ENCODE results near the gene FAM53B.
"Not testable (repeated sequence)": the region's sequence is repeated elsewhere in the genome, so short reads cannot be mapped to it uniquely, and the experiment has no call there.

The FAM53B gene

GRCh38 chr10:124626759-124627380, 117.3 kb downstream of the FAM53B start:
- no peak for DNase-seq

DNA sequence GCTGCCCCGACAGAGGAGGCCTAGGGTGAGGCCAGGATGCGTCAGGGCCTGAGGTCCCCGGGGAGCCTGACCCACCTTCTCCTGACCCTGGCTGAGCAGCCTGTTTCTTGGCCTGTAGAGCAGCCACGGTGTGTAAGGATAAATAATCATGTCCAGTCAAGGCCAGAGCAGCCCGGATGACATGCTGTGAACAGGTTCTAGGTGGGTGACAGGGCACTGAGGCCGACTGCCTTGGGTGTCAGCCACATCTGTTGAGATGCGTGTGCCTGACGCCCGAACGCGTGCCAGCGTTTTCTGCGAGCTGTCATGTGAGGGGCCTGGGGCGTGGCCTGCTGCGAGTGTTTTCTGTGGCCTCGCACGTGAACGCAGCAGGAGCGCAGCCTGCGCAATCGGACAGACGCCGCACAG, 118.3 kb downstream of the FAM53B start:
- no peak for DNase-seq

GRCh38 chr10:124624895-124625294, 119.3 kb downstream of the FAM53B start:
- DNase-seq = no peak

GRCh38 chr10:124624466-124624865, 119.7 kb downstream of the FAM53B start:
- DNase-seq = peak in 1 of 2 experiments; percentile 51

- no peak for DNase-seq
Measured at GRCh38 chr10:124624006-124624405, 120.2 kb downstream of the FAM53B start.

GRCh38 chr10:124622866-124623536, 121.2 kb downstream of the FAM53B start:
- no peak for DNase-seq

DNA sequence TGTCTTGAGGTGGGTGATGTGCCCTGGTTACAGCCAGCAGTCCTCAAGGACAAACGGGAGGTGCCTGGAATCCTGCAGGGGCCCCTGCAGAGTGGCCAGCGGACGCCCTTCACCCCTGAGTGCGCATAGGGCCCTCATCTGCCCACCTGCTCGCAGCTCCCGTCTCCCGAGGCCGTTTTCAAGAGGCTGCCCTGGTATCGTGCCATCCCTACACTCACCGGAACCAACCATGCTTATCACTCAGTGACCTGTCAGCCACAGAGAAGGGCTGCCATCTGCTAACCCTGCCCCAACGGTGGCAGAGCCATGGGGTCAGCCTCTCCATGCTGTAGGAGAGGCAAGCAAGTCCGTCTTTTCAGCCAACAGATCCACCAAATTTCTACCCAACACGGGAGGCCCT, 122.0 kb downstream of the FAM53B start:
- no peak for DNase-seq

- DNase-seq = no peak
Measured at GRCh38 chr10:124621637-124622036, 122.5 kb downstream of the FAM53B start.

GRCh38 chr10:124619802-124620490, 124.2 kb downstream of the FAM53B start:
- DNase-seq = no peak

GRCh38 chr10:124619195-124619594, 125.0 kb downstream of the FAM53B start:
- peak in 1 of 2 experiments; percentile 13 for DNase-seq

- no peak for DNase-seq
Measured at GRCh38 chr10:124618470-124619073, 125.6 kb downstream of the FAM53B start.

DNA sequence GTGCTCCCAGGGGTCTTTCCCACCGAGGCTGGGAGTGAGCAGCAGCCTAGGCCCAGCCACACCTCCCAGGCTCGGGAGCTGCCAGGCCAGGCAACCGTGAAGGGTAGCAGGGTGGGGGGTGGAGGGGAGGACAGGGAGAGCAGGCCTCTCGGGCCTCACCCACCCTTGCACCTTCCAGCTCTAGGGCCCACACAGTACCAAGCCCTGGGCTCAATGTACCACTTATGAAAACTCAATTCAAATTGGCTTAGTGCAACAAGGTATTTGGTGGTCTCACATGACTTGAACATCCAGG, 127.4 kb downstream of the FAM53B start:
- DNase-seq = no peak

DNA sequence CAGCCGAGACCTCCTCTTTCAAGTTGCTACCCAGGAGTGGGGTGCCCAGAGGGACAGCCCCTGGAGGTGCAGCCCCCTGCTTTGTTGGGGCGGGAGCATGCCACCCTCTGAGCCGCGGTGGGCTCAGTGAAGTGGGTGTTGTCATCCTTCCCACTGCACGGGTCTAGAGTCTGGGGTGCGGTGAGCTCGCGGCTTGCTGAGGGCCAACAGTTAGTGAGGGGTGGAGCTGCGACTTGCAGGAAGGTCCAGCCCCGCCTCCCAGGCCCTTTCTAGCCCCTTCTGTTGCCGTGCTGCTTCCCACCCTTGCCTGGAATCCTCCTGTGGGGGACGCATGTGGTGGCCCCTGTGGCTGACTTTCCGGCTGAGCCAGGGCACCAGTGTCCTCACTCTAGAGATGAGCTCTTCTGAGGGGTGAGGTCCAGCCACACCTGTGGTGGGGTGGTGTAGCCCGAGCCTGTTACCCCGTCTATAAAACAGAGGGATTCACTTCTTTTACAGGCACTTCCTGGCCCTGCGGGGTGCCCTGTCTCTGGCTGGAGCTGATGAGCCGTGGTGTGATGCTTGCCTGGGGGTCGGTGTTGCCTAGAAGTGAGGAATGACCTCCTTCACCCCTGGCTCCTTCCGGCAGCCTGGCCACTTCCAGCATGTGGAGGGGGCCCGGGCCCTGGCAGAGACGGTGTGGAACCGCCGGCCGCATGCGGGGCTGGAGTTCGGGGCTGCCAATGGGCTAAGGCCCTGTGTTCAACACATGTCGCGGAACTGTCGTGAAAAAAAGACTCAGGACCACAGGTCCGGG, 127.9 kb downstream of the FAM53B start:
- DNase-seq = no peak

- DNase-seq = no peak
Measured at GRCh38 chr10:124615259-124615658, 128.9 kb downstream of the FAM53B start.

DNA sequence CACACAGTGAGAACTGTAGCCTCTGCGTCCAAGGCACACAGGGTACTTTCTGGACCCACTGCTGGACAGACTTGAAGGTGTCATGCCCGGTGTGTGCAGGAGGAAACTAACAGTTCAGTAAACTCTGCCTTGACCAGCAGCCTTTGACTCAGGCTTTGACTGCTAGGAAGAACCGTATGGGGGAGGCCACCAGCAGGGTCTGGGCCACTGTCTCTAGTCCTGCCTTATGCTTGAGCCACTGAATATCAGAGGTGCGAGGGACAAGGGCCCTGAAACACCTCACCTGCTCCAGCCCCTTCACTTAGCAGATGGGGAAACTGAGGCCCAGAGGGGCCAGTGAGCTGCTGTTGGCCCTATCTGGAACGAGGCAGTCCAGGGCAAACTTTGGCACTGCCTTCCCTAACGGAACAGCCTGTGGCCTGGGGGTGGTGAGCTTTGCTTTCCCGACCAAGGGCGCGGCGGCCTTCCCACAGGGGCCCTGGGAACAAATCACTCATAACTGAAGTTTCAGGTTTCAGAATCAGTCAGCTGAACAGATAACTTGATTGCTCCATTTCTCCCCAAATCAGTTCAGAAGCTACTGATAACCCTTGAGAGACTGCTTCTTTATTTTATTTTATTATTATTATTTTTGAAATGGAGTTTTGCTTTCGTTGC, 130.0 kb downstream of the FAM53B start:
- DNase-seq = no peak

- DNase-seq = no peak
Measured at GRCh38 chr10:124612611-124613498, 131.3 kb downstream of the FAM53B start.

DNA sequence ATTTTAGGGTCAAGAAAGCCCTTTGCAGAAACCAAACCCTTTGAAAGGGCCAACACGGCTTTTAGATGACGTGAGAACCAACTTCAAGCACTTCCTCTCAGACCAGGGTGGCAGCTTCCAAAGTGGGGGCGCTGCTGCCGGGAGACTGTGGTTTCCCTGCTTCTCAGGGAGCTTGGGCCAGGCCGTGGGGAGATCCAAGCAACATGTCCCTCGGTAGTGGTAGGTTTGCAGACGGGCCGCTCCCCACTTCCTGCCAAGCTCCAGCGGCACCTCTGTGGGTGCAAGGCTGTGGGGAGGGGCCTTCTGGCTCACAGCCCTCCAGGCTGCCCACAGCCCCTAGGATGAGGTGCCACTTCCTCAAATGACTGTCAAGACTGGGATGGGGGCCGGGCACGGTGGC, 132.4 kb downstream of the FAM53B start:
- DNase-seq = no peak

DNA sequence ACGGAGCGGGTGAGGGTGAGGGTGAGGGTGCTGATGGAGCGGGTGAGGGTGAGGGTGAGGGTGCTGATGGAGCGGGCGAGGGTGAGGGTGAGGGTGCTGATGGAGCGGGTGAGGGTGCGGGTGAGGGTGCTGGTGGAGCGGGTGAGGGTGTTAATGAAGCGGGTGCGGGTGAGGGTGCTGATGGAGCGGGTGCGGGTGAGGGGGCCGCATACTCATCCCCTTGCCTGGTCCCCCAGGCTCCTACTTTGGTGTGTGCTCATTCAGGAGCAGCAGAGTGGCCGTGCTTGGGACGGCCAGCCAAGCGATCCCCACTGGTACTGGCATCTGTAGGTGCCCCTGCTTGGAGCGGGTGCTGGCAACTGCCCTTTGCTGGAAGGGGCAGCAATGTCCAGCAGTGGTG, 133.3 kb downstream of the FAM53B start:
- not testable (repeated sequence) for DNase-seq

DNA sequence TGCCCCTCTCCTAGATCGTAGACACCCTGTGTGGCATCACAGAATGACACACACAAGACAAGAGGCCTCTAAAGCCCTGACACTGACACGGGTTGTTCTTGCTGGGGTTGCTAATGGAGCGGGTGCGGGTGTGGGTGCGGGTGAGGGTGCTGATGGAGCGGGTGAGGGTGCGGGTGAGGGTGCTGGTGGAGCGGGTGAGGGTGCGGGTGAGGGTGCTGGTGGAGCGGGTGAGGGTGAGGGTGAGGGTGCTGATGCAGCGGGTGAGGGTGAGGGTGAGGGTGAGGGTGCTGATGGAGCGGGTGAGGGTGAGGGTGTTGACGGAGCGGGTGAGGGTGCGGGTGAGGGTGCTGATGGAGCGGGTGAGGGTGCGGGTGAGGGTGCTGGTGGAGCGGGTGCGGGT, 134.0 kb downstream of the FAM53B start:
- DNase-seq = not testable (repeated sequence)

DNA sequence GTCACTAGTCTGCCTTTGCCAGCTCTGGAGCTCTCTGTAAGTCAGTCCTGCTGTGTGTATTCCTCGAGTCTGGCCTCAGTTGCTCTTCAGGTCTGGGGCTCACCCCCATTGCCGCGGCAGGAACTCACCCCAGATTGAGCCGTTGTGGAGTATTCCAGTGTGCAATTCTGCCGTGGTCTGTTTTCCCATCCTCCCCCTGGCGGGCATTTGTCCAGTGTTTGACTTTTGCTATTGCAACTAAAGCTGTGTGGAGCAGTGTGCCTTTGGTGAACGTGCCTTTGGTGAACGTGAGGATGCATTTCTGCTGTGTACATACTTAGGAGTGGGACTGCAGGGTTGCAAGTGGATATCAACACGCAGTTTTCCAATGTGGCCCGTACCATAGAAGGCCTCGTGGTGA, 134.5 kb downstream of the FAM53B start:
- DNase-seq = no peak

DNA sequence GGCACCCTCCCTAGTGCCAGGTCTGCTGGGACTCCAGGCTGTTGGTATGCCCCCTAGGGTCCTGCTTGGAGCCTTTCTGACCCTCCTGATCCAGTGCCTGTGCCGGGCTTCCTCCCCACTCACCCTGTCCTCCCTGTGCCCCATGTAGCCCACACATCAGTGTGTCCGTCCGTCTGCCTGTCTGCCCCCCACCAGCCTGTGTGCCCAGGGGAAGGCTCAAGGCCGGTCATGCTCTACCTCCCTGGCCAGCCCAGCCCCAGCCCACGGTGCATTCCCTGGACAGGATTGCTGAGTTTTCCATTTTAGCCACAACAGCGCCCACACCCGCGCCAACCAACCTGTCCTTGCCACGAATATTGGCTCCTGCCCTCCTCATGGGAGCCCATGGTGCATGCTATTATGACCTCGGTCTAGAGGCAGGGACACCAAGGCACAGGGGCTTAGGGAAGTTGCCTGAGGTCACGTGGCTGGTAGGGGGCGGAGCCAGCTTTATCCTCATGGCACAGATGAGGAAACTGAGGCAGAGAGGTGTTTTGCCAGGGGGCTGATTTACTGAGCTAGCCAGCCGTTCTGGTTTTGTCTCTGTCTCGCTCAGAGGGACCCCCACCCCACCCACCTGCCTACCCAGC, 136.0 kb downstream of the FAM53B start:
- no peak for DNase-seq
